A549 (cell line): Measurements from ENCODE around the gene GBF1.

ENCODE experiments used
- CEBPB ChIP-seq, 2 experiments: fragments of >200 bp in 1 of 2; sonication (Bioruptor Twin) in 1 of 2; formaldehyde crosslinking in 1 of 2; IDR thresholded peaks; 2 replicates each; pipeline ENCODE4 v1.6.1; 2012 to 2016
- CHD2 ChIP-seq: fragments of 150-350 bp; IDR thresholded peaks from 2 replicates; pipeline ENCODE4 v1.6.1; 2014; ENCODE audit warnings: low read length; ENCODE audit not compliant: partially characterized antibody
- CTCF ChIP-seq: fragments of >200 bp; sonication (Bioruptor Twin); formaldehyde crosslinking; IDR thresholded peaks from 3 replicates; pipeline ENCODE4 v1.5.1; 2016
- EP300 ChIP-seq, 2 experiments: fragments of >200 bp; sonication (Bioruptor Twin); formaldehyde crosslinking; IDR thresholded peaks; 2 replicates in 1 of 2; 3 replicates in 1 of 2; pipeline ENCODE4 v1.6.1; 2016 to 2017
- HDAC2 ChIP-seq: fragments of 200-600 bp; sonication (generic); IDR thresholded peaks from 2 replicates; pipeline ENCODE4 v1.6.1; 2016
- KDM1A ChIP-seq: fragments of 200-600 bp; sonication (generic); IDR thresholded peaks from 2 replicates; pipeline ENCODE4 v1.6.1; 2016; ENCODE audit warnings: low read depth, mild to moderate bottlenecking
- MYC ChIP-seq: IDR thresholded peaks from 2 replicates; pipeline ENCODE4 v1.6.1; 2012; ENCODE audit warnings: mild to moderate bottlenecking, inconsistent platforms, low read length, improper control_type of control experiment, borderline replicate concordance
- PBX3 ChIP-seq: IDR thresholded peaks from 2 replicates; pipeline ENCODE4 v1.6.1; 2012
- POLR2A ChIP-seq: IDR thresholded peaks from 2 replicates; pipeline ENCODE4 v1.6.1; 2012; ENCODE audit warnings: mild to moderate bottlenecking, low read length
- REST ChIP-seq: fragments of 200-600 bp; sonication (generic); IDR thresholded peaks from 2 replicates; pipeline ENCODE4 v1.6.1; 2016; ENCODE audit warnings: antibody characterized with exemption, mild to moderate bottlenecking, moderate library complexity
- RFX5 ChIP-seq: fragments of 450-650 bp; IDR thresholded peaks from 2 replicates; pipeline ENCODE4 v1.7.1; 2014; ENCODE audit warnings: antibody characterized with exemption, mild to moderate bottlenecking, moderate library complexity
- SREBF2 ChIP-seq: fragments of 450-650 bp; IDR thresholded peaks from 2 replicates; pipeline ENCODE4 v1.6.1; 2014; ENCODE audit warnings: mild to moderate bottlenecking, moderate library complexity
- USF2 ChIP-seq: fragments of 450-650 bp; IDR thresholded peaks from 2 replicates; pipeline ENCODE4 v1.6.1; 2014; ENCODE audit warnings: antibody characterized with exemption

- TF ChIP-seq CTCF = no peak
- no peak for TF ChIP-seq RFX5
- TF ChIP-seq PBX3 = no peak
- TF ChIP-seq POLR2A = no peak
- no peak for TF ChIP-seq EP300 (IDR thresholded peaks at IDR 0.05)
- TF ChIP-seq CHD2 = no peak
- TF ChIP-seq KDM1A = no peak
- no peak for TF ChIP-seq HDAC2
- TF ChIP-seq USF2 = no peak
- no peak for TF ChIP-seq REST
- TF ChIP-seq CEBPB (IDR thresholded peaks at IDR 0.05) = no peak
- TF ChIP-seq MYC = no peak
- TF ChIP-seq SREBF2 = no peak
Observed at GRCh38 chr10:102233997-102234396, 11.3 kb upstream of the GBF1 start.
